ENCODE measurements around the gene UBAC2. TPM values are rescaled to one million over a fixed set of nuclear protein-coding genes. Genes with fewer than 3 reads are reported as not detected.

UBAC2 gene
- polyA plus RNA-seq, 3 donors: 59.6 to 113 (median 96.7) TPM

DNA sequence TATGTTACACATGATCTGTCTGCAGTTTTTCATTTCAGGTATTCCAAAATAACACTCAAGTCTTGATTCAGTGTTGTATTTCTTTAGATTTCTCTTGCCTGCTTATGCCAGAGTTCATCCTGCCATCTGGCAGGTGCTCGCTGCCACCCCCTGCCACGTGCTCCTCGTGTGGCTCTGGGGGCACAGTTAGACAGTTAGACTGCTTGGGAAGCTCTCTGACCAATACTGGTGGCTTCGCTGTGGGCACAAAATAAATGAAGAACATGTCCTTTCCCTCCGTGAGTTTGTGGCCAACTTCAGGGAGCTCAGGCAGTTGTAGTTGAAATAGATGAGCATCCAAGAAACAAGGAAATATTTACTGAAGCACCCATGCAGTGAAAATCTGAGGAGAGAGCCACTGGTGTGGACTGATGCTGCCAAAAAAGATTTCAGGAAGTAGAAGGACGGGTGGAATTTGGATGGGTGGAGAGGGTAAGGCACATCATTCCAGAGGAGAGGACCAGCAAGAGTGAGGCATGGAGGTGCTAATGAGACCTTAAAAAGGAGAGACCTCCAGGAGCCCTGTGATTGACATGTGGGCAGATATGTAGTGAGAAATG is 144.1 kb downstream of the UBAC2 start:
- Histone ChIP-seq H3K9ac (ENCODE audit: insufficient read depth, low read length, poor library complexity, severe bottlenecking) (no peak overlapping the region), H3K9me3 (replicated peaks in 1 of 2; ENCODE audit: control insufficient read depth in 1 of 2, insufficient read depth in 1 of 2, low read length in 2 of 2) (no peaks in the 10 kb centered on the region), H3K4me2 (replicated peaks; ENCODE audit: extremely low read depth, low read length, poor library complexity, severe bottlenecking) (no peak overlapping the region), H3K36me3 (replicated peaks in 1 of 2; ENCODE audit: control insufficient read depth in 1 of 2, insufficient read depth in 2 of 2, low read length in 2 of 2) (peaks cover 72 to 94% of the 10 kb centered on the region in 2 donors), H4K20me1 (ENCODE audit: insufficient read depth, low read length) (no peaks in the 10 kb centered on the region), H2AFZ (ENCODE audit: insufficient read depth, low read depth, low read length, poor library complexity, severe bottlenecking) (no peak overlapping the region), H3K4me3 (replicated peaks in 1 of 3; ENCODE audit: low read depth in 2 of 3, low read length in 3 of 3) (no peak overlapping the region), H3K4me1 (ENCODE audit: control insufficient read depth in 1 of 2, insufficient read depth in 2 of 2, low read length in 2 of 2) (peaks cover 8 to 9% of the 10 kb centered on the region in 2 donors), H3K27me3 (ENCODE audit: control insufficient read depth in 2 of 2, insufficient read depth in 2 of 2, low read length in 2 of 2) (no peaks in the 10 kb centered on the region), H3K79me2 (ENCODE audit: insufficient read depth, low read length) (no peaks in the 10 kb centered on the region), H3K27ac (ENCODE audit: low read depth in 1 of 2, low read length in 2 of 2) (peak overlapping the region in 1 of 2 donors; percentile 34)
- WGBS (ENCODE audit: insufficient coverage): 93% methylated on average over 6 of the region's 6 CpGs
- no peak for DNase-seq
- TF ChIP-seq, protein P1, sequence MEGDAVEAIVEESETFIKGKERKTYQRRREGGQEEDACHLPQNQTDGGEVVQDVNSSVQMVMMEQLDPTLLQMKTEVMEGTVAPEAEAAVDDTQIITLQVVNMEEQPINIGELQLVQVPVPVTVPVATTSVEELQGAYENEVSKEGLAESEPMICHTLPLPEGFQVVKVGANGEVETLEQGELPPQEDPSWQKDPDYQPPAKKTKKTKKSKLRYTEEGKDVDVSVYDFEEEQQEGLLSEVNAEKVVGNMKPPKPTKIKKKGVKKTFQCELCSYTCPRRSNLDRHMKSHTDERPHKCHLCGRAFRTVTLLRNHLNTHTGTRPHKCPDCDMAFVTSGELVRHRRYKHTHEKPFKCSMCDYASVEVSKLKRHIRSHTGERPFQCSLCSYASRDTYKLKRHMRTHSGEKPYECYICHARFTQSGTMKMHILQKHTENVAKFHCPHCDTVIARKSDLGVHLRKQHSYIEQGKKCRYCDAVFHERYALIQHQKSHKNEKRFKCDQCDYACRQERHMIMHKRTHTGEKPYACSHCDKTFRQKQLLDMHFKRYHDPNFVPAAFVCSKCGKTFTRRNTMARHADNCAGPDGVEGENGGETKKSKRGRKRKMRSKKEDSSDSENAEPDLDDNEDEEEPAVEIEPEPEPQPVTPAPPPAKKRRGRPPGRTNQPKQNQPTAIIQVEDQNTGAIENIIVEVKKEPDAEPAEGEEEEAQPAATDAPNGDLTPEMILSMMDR (IDR thresholded peaks at IDR 0.05): no peak
- peak overlapping the region in 3 of 7 donors; percentile 3 to 39 (median 17) for H3K27ac Mint-ChIP-seq
- intact Hi-C loops (cut with micrococcal nuclease): no loop called here
- peaks cover 19% of the 10 kb centered on the region for H3K4me1 Mint-ChIP-seq
- peaks cover 92 to 97% of the 10 kb centered on the region in 2 donors for H3K36me3 Mint-ChIP-seq
- no peaks in the 10 kb centered on the region for H3K9me3 Mint-ChIP-seq
- H3K4me3 Mint-ChIP-seq: no peak overlapping the region
- H3K27me3 Mint-ChIP-seq (ENCODE audit: low read depth in 3 of 3): peaks cover 0 to 2% (median 1%) of the 10 kb centered on the region in 3 donors

DNA sequence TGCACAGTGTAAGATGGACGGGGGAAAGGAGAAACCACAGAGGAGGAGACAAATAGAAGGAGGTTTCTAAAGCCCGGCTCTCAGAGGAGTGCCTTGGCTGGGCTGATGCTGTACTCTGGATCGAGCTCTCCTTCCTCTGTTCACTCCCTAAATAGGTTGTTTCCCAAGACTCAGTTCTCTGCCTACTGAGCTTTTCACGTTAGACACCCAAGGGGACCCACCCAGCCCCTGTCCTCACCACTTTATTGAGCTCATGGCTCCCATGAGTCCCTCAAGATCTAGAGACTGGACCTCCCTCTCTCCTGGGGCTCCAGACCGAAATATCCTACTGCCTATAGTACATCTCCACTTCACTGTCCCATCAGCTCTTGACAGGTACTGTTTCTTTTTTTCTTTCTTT is 144.7 kb downstream of the UBAC2 start:
- no peaks in the 10 kb centered on the region for H3K27me3 ChIP-seq (ENCODE audit: control insufficient read depth in 2 of 2, insufficient read depth in 2 of 2, low read length in 2 of 2)
- H3K4me3 ChIP-seq (replicated peaks in 1 of 3; ENCODE audit: low read depth in 2 of 3, low read length in 3 of 3): no peak overlapping the region
- no peak overlapping the region for H3K27ac ChIP-seq (ENCODE audit: low read depth in 1 of 2, low read length in 2 of 2)
- 100% methylated on average over 2 of the region's 5 CpGs for WGBS (ENCODE audit: insufficient coverage)
- peaks cover 96 to 100% of the 10 kb centered on the region in 2 donors for H3K36me3 Mint-ChIP-seq
- H3K4me1 ChIP-seq (ENCODE audit: control insufficient read depth in 1 of 2, insufficient read depth in 2 of 2, low read length in 2 of 2): peaks cover 2% of the 10 kb centered on the region in 2 donors
- no peak for DNase-seq
- no peaks in the 10 kb centered on the region for H3K79me2 ChIP-seq (ENCODE audit: insufficient read depth, low read length)
- H3K27ac Mint-ChIP-seq: peak overlapping the region in 5 of 7 donors; percentile 3 to 54 (median 42)
- TF ChIP-seq, protein P1 (IDR thresholded peaks at IDR 0.05): no peak
- H3K36me3 ChIP-seq (replicated peaks in 1 of 2; ENCODE audit: control insufficient read depth in 1 of 2, insufficient read depth in 2 of 2, low read length in 2 of 2): peaks cover 70 to 95% of the 10 kb centered on the region in 2 donors
- intact Hi-C loops (cut with micrococcal nuclease): no loop called here
- H3K4me1 Mint-ChIP-seq: peaks cover 13% of the 10 kb centered on the region
- H3K9ac ChIP-seq (ENCODE audit: insufficient read depth, low read length, poor library complexity, severe bottlenecking): no peak overlapping the region
- H3K4me2 ChIP-seq (replicated peaks; ENCODE audit: extremely low read depth, low read length, poor library complexity, severe bottlenecking): no peak overlapping the region
- no peaks in the 10 kb centered on the region for H4K20me1 ChIP-seq (ENCODE audit: insufficient read depth, low read length)
- H3K27me3 Mint-ChIP-seq (ENCODE audit: low read depth in 3 of 3): peaks cover 0 to 2% (median 1%) of the 10 kb centered on the region in 3 donors
- no peak overlapping the region for H3K4me3 Mint-ChIP-seq
- H2AFZ ChIP-seq (ENCODE audit: insufficient read depth, low read depth, low read length, poor library complexity, severe bottlenecking): no peak overlapping the region
- H3K9me3 ChIP-seq (replicated peaks in 1 of 2; ENCODE audit: control insufficient read depth in 1 of 2, insufficient read depth in 1 of 2, low read length in 2 of 2): no peaks in the 10 kb centered on the region
- H3K9me3 Mint-ChIP-seq: no peaks in the 10 kb centered on the region

Data from CD14-positive monocyte (primary cell).